H9 (cell line): Measurements from ENCODE around the gene TFIP11. TPM values are rescaled to one million over a fixed set of nuclear protein-coding genes. Genes with fewer than 3 reads are reported as not detected.

Source experiments
- DNase-seq: peaks from one replicate; pipeline ENCODE4 v3.0.0-alpha.2; 2017
- H2AFZ ChIP-seq: one replicate; pipeline ENCODE4 v1.6.1; 2013; ENCODE audit warnings: mild to moderate bottlenecking, low read length, control low read depth, moderate library complexity
- H2AK5ac ChIP-seq: 2 replicates; pipeline ENCODE4 v1.6.1; 2013; ENCODE audit warnings: low read length, control low read depth, mixed read lengths; ENCODE audit not compliant: insufficient read length
- H2BK120ac ChIP-seq: one replicate; pipeline ENCODE4 v1.6.1; 2013; ENCODE audit warnings: low read depth, mild to moderate bottlenecking, low read length, control low read depth, inconsistent platforms; ENCODE audit not compliant: poor library complexity, severe bottlenecking
- H2BK12ac ChIP-seq: 2 replicates; pipeline ENCODE4 v1.6.1; 2013; ENCODE audit warnings: low read length, control low read depth, mixed read lengths, low read depth; ENCODE audit not compliant: insufficient read length
- H2BK15ac ChIP-seq: 2 replicates; pipeline ENCODE4 v1.6.1; 2013; ENCODE audit warnings: low read depth, low read length, control low read depth
- H2BK20ac ChIP-seq: one replicate; pipeline ENCODE4 v1.6.1; 2013; ENCODE audit warnings: low read depth, mild to moderate bottlenecking, low read length, control low read depth, inconsistent platforms; ENCODE audit not compliant: poor library complexity, severe bottlenecking
- H2BK5ac ChIP-seq: 2 replicates; pipeline ENCODE4 v1.6.1; 2013; ENCODE audit warnings: low read length, control low read depth, mixed read lengths; ENCODE audit not compliant: insufficient read length
- H3K14ac ChIP-seq: 2 replicates; pipeline ENCODE4 v1.6.1; 2013; ENCODE audit warnings: low read length, control low read depth; ENCODE audit not compliant: insufficient read depth
- H3K18ac ChIP-seq: 2 replicates; pipeline ENCODE4 v1.6.1; 2013; ENCODE audit warnings: low read depth, mild to moderate bottlenecking, mixed read lengths, low read length, control low read depth; ENCODE audit not compliant: insufficient read length
- H3K23ac ChIP-seq: 2 replicates; pipeline ENCODE4 v1.6.1; 2013; ENCODE audit warnings: low read length, control low read depth, mixed read lengths, low read depth; ENCODE audit not compliant: insufficient read length
- H3K23me2 ChIP-seq: 2 replicates; pipeline ENCODE4 v1.6.1; 2013; ENCODE audit warnings: low read depth, mild to moderate bottlenecking, mixed read lengths, low read length, control low read depth; ENCODE audit not compliant: insufficient read length, poor library complexity, severe bottlenecking
- H3K27ac ChIP-seq: 2 replicates; pipeline ENCODE4 v1.5.1; 2013; ENCODE audit warnings: low read length, control low read depth, mixed read lengths, low read depth; ENCODE audit not compliant: insufficient read length
- H3K27me3 ChIP-seq: 2 replicates; pipeline ENCODE4 v1.6.1; 2013; ENCODE audit warnings: low read length, control low read depth, inconsistent platforms; ENCODE audit not compliant: insufficient read depth
- H3K4ac ChIP-seq: 2 replicates; pipeline ENCODE4 v1.6.1; 2013; ENCODE audit warnings: low read depth, mild to moderate bottlenecking, control low read depth, inconsistent platforms, low read length, moderate library complexity
- H3K4me1 ChIP-seq: 2 replicates; pipeline ENCODE4 v1.6.1; 2013; ENCODE audit warnings: low read length, control low read depth, inconsistent platforms; ENCODE audit not compliant: insufficient read depth
- H3K4me2 ChIP-seq: 2 replicates; pipeline ENCODE4 v1.6.1; 2013; ENCODE audit warnings: low read length, control low read depth, mixed read lengths; ENCODE audit not compliant: insufficient read length, insufficient read depth
- H3K56ac ChIP-seq: 2 replicates; pipeline ENCODE4 v1.6.1; 2013; ENCODE audit warnings: low read depth, mild to moderate bottlenecking, mixed read lengths, low read length, control low read depth; ENCODE audit not compliant: insufficient read length
- H3K79me1 ChIP-seq: 2 replicates; pipeline ENCODE4 v1.6.1; 2013; ENCODE audit warnings: low read depth, mild to moderate bottlenecking, moderate library complexity, low read length, control low read depth, inconsistent platforms; ENCODE audit not compliant: insufficient read depth, poor library complexity, severe bottlenecking
- H3K79me2 ChIP-seq: 2 replicates; pipeline ENCODE4 v1.6.1; 2013; ENCODE audit warnings: low read length, control low read depth, inconsistent platforms; ENCODE audit not compliant: insufficient read depth
- H3K9ac ChIP-seq: 2 replicates; pipeline ENCODE4 v1.6.1; 2013; ENCODE audit warnings: low read length, control low read depth, mixed read lengths; ENCODE audit not compliant: insufficient read length; ENCODE audit errors: extremely low read depth
- H3K9me3 ChIP-seq: one replicate; pipeline ENCODE4 v1.6.1; 2013; ENCODE audit warnings: low read depth, low read length, inconsistent platforms; ENCODE audit not compliant: control insufficient read depth
- H3T11ph ChIP-seq: one replicate; pipeline ENCODE4 v1.6.1; 2013; ENCODE audit warnings: mild to moderate bottlenecking, low read length, control low read depth, inconsistent platforms
- H4K20me1 ChIP-seq: one replicate; pipeline ENCODE4 v1.6.1; 2013; ENCODE audit not compliant: control insufficient read depth, insufficient read length, insufficient read depth
- H4K5ac ChIP-seq: 2 replicates; pipeline ENCODE4 v1.6.1; 2013; ENCODE audit warnings: low read depth, mild to moderate bottlenecking, mixed read lengths, low read length, control low read depth; ENCODE audit not compliant: insufficient read length
- H4K8ac ChIP-seq: replicated peaks from 2 replicates; pipeline ENCODE4 v1.6.1; 2013; ENCODE audit warnings: low read length, control low read depth, mixed read lengths, low read depth; ENCODE audit not compliant: insufficient read length
- H4K91ac ChIP-seq: 2 replicates; pipeline ENCODE4 v1.6.1; 2013; ENCODE audit warnings: low read depth, mild to moderate bottlenecking, moderate library complexity, mixed read lengths, low read length, control low read depth; ENCODE audit not compliant: insufficient read length
- H3K27ac Mint-ChIP-seq, 3 experiments: 2 replicates in 2 of 3; 3 replicates in 1 of 3; pipeline ENCODE4 v1.8.0; 2020 to 2021; ENCODE audit warnings: mixed read lengths in 3 of 3, mild to moderate bottlenecking in 1 of 3, moderate library complexity in 1 of 3
- H3K27me3 Mint-ChIP-seq: 2 replicates; pipeline ENCODE4 v1.8.0; 2021; ENCODE audit warnings: low read depth, mild to moderate bottlenecking, moderate library complexity, mixed read lengths
- H3K36me3 Mint-ChIP-seq, 3 experiments: 2 replicates in 2 of 3; 3 replicates in 1 of 3; pipeline ENCODE4 v1.8.0; 2020 to 2021; ENCODE audit warnings: low read depth in 3 of 3, mixed read lengths in 3 of 3; ENCODE audit not compliant: insufficient read depth in 1 of 3
- H3K4me1 Mint-ChIP-seq, 2 experiments: 2 replicates each; pipeline ENCODE4 v1.8.0; 2020; ENCODE audit warnings: mixed read lengths in 2 of 2
- H3K4me3 Mint-ChIP-seq, 2 experiments: 2 replicates in 1 of 2; 3 replicates in 1 of 2; pipeline ENCODE4 v1.8.0; 2020 to 2021; ENCODE audit warnings: mild to moderate bottlenecking in 2 of 2, mixed read lengths in 2 of 2, moderate library complexity in 1 of 2
- H3K9me3 Mint-ChIP-seq, 2 experiments: 2 replicates in 1 of 2; 3 replicates in 1 of 2; pipeline ENCODE4 v1.8.0; 2020; ENCODE audit warnings: mild to moderate bottlenecking in 2 of 2, mixed read lengths in 2 of 2, moderate library complexity in 1 of 2
- WGBS: extraction: QIAGEN DNeasy Blood & Tissue Kit; methylation state at CpG from one replicate; pipeline ENCODE4 v1.1.7; 2013; ENCODE audit warnings: missing lambda C conversion rate, low lambda C conversion rate, mixed read lengths; ENCODE audit not compliant: insufficient read length; ENCODE audit errors: extremely low coverage; 5-methylcytosine and 5-hydroxymethylcytosine counted together
- total RNA-seq: library from RNA; stranded (reverse); gene quantifications from 2 replicates; pipeline ENCODE4 v1.2.1, GENCODE V29; 2021
- TF ChIP-seq, protein P1 (sequence below): fragments of 200-600 bp; sonication (generic); conservative IDR thresholded peaks from 3 replicates; pipeline ENCODE4 v1.8.0; 2021; ENCODE audit warnings: antibody characterized with exemption, mild to moderate bottlenecking

The TFIP11 gene
- total RNA-seq, 1 experiment from 2014 or later = 36.4 TPM

DNA sequence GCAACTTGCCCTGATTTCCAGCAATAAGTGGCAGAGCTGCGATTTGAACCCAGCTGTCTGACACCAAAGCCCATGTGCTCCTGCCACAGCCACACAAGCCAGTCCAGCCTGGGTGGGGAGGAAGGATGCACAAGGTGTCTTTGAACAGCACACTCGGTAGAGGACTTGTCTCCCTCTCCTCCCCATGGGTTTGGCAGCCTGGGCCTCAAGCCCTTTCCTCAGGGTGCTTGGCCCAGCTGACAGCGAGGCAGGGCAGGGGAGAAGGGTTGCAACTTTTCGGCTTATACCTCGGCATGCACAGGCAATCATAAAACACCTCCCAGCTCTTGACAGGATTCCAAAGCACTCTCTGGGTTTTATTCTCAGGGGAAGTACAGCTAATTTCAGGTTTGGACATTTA, 63.9 kb downstream of the TFIP11 start:
- no peak overlapping the region for H3K27ac ChIP-seq
- no peak overlapping the region for H2AK5ac ChIP-seq
- no peak overlapping the region for H3K14ac ChIP-seq
- no peaks in the 10 kb centered on the region for H3K27me3 Mint-ChIP-seq
- no peak overlapping the region for H3K4me3 Mint-ChIP-seq
- no peak overlapping the region for H3T11ph ChIP-seq
- TF ChIP-seq, protein P1, sequence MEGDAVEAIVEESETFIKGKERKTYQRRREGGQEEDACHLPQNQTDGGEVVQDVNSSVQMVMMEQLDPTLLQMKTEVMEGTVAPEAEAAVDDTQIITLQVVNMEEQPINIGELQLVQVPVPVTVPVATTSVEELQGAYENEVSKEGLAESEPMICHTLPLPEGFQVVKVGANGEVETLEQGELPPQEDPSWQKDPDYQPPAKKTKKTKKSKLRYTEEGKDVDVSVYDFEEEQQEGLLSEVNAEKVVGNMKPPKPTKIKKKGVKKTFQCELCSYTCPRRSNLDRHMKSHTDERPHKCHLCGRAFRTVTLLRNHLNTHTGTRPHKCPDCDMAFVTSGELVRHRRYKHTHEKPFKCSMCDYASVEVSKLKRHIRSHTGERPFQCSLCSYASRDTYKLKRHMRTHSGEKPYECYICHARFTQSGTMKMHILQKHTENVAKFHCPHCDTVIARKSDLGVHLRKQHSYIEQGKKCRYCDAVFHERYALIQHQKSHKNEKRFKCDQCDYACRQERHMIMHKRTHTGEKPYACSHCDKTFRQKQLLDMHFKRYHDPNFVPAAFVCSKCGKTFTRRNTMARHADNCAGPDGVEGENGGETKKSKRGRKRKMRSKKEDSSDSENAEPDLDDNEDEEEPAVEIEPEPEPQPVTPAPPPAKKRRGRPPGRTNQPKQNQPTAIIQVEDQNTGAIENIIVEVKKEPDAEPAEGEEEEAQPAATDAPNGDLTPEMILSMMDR = no peak
- H3K9me3 Mint-ChIP-seq = no peaks in the 10 kb centered on the region
- H2BK15ac ChIP-seq = no peak overlapping the region
- no peak overlapping the region for H2BK120ac ChIP-seq
- H3K36me3 Mint-ChIP-seq = peaks cover 8 to 32% (median 31%) of the 10 kb centered on the region in 3 experiments; a peak in 6 of 7 replicates
- H2BK5ac ChIP-seq = no peak overlapping the region
- no peaks in the 10 kb centered on the region for H4K20me1 ChIP-seq
- no peak overlapping the region for H2AFZ ChIP-seq
- no peak overlapping the region for H4K91ac ChIP-seq
- H3K23ac ChIP-seq = no peak overlapping the region
- no peak overlapping the region for H3K9ac ChIP-seq
- no peak overlapping the region for H3K56ac ChIP-seq
- H3K18ac ChIP-seq = no peak overlapping the region
- no peaks in the 10 kb centered on the region for H3K4me1 ChIP-seq
- H3K9me3 ChIP-seq = no peaks in the 10 kb centered on the region
- H3K4me1 Mint-ChIP-seq = peaks cover 2 to 5% of the 10 kb centered on the region in 2 experiments; a peak in 3 of 4 replicates
- H3K27ac Mint-ChIP-seq = no peak overlapping the region; a peak in 1 of 7 replicates
- DNase-seq = no peak
- H3K4ac ChIP-seq = no peak overlapping the region
- H4K8ac ChIP-seq = no peak overlapping the region
- no peak overlapping the region for H2BK20ac ChIP-seq
- no peaks in the 10 kb centered on the region for H3K27me3 ChIP-seq
- no peak overlapping the region for H2BK12ac ChIP-seq
- WGBS = no CpG with 5 or more reads among the region's 5 CpGs
- no peaks in the 10 kb centered on the region for H3K79me1 ChIP-seq
- no peak overlapping the region for H3K4me2 ChIP-seq
- H4K5ac ChIP-seq = no peak overlapping the region
- no peaks in the 10 kb centered on the region for H3K79me2 ChIP-seq
- H3K23me2 ChIP-seq = no peaks in the 10 kb centered on the region
